Right hindlimb (tissue), 1 donor: ENCODE data around the gene NSG1.
"Not testable (repeated sequence)": the region's sequence is repeated elsewhere in the genome, so short reads cannot be mapped to it uniquely, and the experiment has no call there.

Source experiments
- DNase-seq: peaks from one replicate; pipeline ENCODE4 v3.0.0-alpha.2; 2018

The NSG1 gene

DNA sequence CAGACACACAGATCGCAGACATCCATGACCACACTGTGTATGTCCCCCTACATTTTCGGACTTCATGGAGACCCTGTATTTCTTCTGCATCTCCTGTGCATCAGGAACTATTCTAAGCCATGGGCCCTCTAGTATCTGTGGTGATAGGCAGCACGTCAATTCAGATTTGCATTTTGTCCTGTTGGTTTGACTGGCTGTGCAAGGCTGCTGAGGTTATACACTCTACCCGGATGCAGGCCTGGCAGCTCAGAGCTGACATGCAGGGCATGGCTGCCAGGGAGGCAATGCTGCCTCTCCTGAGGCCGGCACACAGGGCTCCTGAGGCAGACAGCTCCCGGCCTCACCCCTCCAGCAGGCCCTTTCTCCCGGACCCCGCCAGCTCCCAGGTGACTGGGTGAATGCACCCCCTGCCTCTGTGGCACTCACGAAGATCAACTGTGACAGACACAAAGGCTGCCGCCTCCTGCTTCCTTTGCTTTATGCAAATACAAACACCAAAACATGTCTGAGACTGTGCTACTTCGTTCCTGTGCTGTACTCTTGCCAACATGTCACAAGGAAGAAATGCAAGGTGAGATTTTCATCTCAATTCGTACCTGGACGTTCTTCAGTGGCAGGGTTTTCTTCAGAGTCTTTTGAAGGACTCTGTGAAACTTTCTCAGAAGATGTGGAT is 51.0 kb downstream of the NSG1 start:
- no peak for DNase-seq

- DNase-seq, result no peak
Measured at GRCh38 chr4:4438891-4439290, 52.0 kb downstream of the NSG1 start.

DNA sequence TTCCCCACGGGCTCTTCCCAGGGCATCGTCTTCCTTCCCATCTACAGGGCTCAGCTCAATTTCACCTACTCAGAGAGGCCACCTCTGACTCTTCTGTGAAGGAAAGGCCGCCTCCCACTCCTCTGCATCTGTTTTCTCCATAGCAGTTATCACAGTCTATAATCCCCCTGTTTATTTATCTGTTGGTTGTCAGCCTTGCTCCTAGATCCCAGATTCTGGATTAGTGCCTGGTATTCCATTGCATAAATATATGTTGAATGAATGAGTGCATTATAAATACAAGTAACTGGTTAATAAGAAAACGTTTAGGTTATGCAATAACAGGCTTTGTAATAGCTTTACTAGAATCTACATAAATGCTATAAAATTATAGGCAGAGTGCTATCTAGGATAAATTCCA is 52.9 kb downstream of the NSG1 start:
- no peak for DNase-seq

- no peak for DNase-seq
Measured at GRCh38 chr4:4440333-4441061, 53.6 kb downstream of the NSG1 start.

DNA sequence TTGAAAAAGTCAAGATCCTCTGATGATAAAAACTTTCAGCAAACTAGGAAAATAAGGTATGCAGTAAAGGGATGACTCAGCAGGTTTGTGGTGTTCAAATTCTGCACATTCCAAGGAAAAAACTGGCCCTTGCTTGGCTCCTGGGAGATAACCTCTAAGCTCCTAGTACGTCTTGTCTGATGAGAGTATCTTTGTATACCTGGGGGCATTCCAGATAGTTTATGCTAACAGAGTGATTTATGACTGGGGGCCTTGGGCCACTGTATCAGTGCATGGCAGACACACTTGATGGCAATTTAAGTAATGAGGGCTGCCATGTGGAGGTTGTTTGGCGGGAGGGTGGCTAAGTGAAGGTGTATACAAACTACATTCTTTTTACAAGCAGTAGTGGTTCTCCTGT is 56.9 kb downstream of the NSG1 start:
- no peak for DNase-seq

DNA sequence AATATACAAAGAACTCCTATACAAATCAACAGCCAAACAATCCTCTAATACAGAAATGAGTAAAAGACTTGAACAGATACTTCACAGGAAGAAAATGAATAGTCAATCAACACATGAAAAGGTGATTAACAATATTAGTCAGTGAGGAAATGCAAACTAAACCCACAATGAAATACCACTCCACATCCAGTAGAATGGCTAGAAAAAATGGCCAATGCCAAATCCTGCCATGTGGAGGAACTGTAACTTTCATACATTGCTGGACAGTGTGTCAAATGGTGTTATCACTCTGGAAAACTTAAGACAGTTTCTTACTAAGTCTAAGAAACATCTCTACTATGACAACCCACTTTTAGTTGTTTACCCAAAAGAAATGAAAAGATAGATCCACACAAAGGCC is 59.5 kb downstream of the NSG1 start:
- DNase-seq, result no peak

DNA sequence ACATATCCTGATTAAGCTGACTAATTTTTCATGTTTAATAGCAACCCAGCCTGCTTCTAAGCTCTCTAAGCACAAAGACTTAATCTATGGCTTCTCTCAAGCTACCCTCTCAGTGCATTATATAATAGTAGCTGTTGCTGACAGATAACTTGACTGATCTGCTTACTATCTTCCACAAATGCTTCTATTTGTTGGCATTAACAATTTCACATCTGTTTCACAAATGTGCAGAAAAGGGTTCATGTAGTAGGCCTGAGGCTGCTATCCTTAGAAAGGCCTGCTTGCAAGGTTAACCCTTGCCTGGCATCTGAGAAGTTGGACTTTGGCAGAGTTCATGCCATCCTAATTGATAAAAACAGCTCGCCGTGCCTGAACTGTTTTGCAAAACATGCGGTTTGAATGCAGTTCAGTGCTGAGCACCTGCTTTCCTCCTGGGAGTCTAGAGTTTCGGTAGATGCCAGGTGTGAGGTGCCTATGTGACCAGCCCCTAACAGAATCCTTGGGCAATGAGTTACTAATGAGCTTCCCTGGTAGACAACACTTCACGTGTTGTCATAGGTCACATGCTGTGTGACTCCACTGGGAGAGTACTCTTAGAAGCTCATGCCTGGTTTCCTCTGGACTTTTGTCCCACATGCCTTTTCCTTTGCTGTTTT is 68.4 kb downstream of the NSG1 start:
- DNase-seq, result no peak

DNA sequence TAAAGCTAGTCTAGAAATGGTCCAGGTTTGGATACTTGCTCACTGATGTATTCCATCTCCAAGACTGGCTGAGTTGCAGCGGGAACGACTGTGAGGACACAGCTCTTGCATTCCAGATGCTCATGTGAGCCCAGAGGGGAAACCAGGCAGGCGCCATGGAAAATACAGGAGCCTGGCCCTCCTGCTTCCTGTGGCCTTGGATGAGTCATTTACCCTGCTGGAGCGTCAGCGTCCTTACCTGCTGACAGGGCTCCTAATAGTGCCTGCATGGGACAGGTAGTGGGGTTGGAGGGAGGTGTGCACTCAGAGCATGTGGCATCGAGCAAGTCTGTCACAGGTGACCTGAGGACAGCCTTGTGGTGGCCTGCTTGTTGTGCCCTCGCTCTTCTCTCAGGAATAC is 69.4 kb downstream of the NSG1 start:
- no peak for DNase-seq

DNA sequence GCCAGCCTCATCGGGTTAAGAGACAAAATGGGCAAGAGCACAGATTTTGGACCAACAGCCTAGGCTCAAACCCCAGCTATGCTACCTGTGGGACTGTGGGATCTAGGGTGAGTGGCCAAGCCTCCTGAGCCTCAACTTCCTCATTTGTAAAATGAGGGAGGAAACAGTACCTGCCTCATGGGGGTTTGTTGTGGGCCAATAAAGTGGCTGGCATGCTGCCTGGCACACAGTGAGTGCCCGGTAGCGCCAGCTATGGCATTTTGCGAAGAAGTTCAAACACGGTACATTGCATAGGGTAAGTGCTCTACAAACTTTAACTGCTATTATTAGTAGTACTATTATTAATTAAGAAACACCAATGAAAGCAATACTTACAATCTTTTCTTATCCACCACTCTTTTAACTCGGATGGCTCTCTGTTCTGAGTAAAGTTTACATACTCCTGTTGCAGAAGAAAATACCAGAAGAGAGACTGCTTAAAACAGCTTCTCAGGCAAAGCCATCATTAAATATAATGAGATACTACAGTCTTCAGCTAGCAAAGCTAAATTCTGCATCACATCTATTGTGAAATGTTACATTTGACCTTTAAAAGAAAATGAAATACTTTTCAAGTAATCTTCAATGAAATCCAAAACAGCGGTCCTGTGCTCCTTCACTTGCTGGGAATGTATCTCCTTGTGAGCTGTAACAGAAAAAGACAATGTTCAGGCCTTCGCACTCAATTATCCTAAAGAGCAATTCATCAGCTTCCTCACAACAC is 70.1 kb downstream of the NSG1 start:
- DNase-seq, result no peak

GRCh38 chr4:4457803-4458553 is 71.1 kb downstream of the NSG1 start:
- no peak for DNase-seq

DNA sequence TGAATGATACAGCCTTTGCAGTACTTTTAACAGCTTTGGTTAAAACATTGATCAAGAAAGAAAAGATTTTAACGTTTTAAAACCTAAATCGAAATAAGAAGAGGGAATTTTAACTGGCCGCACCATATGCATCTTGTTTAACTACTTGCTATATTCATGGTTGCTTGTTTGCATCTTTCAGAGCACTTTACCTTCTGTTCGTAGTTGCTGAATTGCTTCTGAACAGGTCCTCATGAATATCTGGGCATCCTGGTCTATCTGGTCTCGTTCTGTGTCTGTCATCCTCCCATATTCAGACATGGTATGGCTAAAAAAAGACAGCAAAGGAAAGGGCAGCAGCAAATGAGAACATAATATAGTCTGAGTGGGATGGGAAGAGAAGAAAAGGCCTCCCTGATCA is 72.3 kb downstream of the NSG1 start:
- no peak for DNase-seq

DNA sequence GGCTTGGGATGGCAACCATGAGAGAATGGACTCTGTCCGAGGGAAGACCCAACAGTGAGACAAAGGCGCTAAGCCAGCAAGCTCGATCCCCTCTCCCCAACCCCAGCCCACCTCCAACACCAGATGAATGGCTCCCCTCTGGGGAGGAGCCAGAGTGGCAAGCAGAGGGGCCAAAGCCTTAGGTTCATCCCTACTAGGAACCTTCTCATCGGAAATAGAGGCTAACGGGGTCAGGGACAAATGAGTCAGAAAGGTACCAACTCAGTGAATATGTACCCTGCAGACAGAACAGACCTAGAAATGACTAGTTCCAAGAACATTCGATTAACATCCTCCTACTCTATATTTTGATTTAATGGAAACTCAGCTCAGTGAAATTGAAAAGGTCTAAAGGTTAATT is 73.9 kb downstream of the NSG1 start:
- no peak for DNase-seq

DNA sequence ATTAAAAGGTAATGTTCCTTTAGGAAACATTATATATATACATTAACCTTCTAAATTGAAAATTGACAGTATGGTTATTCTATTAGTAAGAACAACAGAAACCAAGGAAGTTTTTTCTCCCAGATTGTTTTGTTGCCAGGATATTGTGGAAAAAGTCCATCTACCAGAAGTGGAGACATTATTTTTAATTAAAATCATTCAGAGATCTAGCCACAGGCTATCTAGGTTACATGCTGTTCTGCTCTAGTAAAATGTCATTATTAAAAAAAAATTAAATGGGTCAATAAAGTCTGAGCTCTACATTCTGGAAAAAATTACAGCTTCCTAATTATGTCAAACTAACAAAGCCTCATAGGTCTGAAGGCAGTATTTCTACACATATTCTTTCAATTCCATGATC is 74.3 kb downstream of the NSG1 start:
- DNase-seq, result no peak

- DNase-seq, result no peak
Measured at GRCh38 chr4:4461850-4462249, 74.9 kb downstream of the NSG1 start.

DNA sequence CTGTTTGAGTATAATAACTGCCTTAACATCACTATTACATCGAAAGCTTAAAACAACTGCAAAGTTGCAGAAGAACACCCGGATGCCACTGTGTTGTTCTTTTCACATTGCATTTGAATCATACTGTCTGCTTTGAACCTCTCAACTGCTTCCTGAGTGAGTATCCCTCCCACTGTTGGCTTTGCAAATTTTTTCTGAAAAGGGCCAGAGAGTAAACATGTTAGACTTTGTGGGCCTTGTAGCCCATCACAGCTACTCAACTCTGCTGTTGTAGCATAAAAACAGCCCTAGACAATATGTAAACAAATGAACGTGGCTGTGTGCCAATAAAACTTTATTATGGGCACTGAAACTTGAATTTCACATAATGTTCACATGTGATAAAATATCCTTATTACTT is 76.1 kb downstream of the NSG1 start:
- no peak for DNase-seq

DNA sequence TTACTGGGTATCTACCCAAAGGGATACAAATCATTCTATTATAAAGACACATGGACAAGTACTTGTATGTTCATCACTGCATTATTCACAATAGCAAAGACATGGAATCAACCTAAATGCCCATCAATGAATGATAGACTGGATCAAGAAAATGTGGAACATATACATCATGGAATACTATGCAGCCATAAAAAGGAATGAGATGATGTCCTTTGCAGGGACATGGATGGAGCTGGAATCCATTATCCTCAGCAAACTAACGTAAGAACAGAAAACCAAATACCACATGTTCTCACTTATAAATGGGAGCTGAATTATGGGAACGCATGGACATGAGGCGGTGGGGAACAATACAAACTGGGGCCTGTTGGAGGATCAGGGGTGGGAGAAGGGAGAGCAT is 78.3 kb downstream of the NSG1 start:
- not testable (repeated sequence) for DNase-seq
